Activated naive CD8-positive, alpha-beta T cell (primary cell): Measurements from ENCODE around the gene ZNF765.
"Not testable (repeated sequence)": the region's sequence is repeated elsewhere in the genome, so short reads cannot be mapped to it uniquely, and the experiment has no call there.

Source experiments
- H3K27ac Mint-ChIP-seq: one replicate; pipeline ENCODE4 v1.8.0; 2021; ENCODE audit warnings: mixed read lengths
- H3K27me3 Mint-ChIP-seq: one replicate; pipeline ENCODE4 v1.8.0; 2021; ENCODE audit warnings: mixed read lengths
- H3K36me3 Mint-ChIP-seq: one replicate; pipeline ENCODE4 v1.8.0; 2021; ENCODE audit warnings: mixed read lengths
- H3K4me1 Mint-ChIP-seq: one replicate; pipeline ENCODE4 v1.8.0; 2021; ENCODE audit warnings: low read depth, mixed read lengths
- H3K4me3 Mint-ChIP-seq: one replicate; pipeline ENCODE4 v1.8.0; 2021; ENCODE audit warnings: mild to moderate bottlenecking, mixed read lengths
- H3K9me3 Mint-ChIP-seq: one replicate; pipeline ENCODE4 v1.8.0; 2021; ENCODE audit warnings: low read depth, mixed read lengths

ZNF765 gene

DNA sequence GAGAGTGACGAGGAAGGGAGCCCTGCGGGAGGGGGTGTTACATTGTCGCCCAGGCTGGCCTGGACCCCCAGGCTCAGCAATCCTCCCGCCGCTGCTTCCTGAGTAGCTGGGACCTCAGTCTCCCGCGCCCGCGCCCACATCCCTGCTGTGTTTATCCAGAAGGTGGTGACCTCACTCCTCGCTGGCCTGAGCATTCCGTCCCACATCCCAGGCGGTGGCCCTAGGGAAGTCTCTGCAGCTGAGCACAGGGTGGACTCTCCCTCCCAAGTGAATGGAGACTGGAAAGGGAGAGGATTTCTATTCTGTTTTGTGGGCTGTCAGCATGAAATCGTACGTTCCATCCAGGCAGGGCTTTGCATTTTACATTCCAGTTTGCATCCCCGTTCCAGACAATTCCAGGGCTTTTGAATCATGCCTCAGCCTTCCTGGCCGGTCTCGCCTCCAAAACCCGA is 401 bp upstream of the ZNF765 start:
- Mint-ChIP-seq H3K9me3 (peaks cover 8% of the 10 kb centered on the region), H3K36me3 (peaks cover 17% of the 10 kb centered on the region), H3K27me3 (no peaks in the 10 kb centered on the region), H3K27ac (no peak overlapping the region), H3K4me3 (peak overlapping the region; percentile 91), H3K4me1 (peaks cover 25% of the 10 kb centered on the region)

DNA sequence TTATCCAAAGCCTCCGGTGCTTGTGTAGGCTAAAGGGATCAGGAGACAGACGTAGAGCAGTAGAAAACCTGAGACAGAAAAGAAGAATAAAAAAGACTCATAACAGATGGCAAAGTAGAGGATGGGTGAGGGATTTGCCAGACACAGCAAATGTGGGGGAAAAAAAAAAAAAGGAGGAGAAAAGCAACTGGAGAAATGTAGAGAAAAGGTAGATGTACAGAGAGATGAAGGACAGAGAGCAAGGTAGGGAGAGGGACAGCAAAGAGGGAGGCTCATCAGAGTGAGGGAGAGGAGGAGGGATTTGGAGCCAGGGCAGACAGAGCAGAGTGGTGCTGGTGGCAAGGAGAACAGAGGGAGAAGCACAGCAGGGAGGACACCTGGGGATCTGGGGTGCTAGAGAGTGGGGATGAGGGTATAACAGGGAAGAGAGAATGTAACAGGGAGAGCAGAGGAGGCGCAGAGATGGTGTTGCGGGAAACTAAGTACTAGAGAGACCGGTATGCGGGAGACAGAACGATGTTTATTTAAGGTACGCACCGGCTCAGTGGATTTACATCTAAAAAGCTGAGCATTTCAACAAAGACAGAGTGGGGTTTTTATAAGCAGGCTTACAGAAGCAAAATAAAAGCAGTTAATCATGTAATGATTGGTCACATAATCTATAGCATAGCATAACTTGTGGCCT is 1.0 kb downstream of the ZNF765 start:
- H3K36me3 Mint-ChIP-seq = peaks cover 22% of the 10 kb centered on the region
- not testable (repeated sequence) for H3K27me3 Mint-ChIP-seq, H3K9me3 Mint-ChIP-seq
- peak overlapping the region; percentile 91 for H3K4me3 Mint-ChIP-seq
- H3K27ac Mint-ChIP-seq = peak overlapping the region; percentile 90
- peaks cover 29% of the 10 kb centered on the region for H3K4me1 Mint-ChIP-seq

DNA sequence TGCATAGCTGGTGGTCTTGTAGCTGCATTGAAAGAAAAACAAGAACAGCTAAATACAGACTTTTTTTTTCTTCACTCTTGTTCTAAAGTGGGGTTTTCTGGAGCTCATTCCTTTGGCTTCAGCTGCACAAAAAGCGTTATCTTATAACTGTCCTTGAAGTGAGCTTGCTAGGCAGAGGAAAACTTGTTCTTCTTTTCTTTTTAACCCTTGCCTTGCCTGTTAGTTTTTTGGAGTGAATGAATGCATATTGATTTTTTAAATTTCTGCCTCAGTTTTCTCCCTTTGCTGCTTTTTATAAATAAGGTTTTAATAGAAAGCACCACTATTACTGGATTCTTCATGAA is 1.5 kb downstream of the ZNF765 start:
- Mint-ChIP-seq H3K27ac (no peak overlapping the region), H3K36me3 (peaks cover 23% of the 10 kb centered on the region), H3K9me3 (peaks cover 4% of the 10 kb centered on the region), H3K4me3 (peak overlapping the region; percentile 91), H3K4me1 (peaks cover 29% of the 10 kb centered on the region), H3K27me3 (no peaks in the 10 kb centered on the region)

DNA sequence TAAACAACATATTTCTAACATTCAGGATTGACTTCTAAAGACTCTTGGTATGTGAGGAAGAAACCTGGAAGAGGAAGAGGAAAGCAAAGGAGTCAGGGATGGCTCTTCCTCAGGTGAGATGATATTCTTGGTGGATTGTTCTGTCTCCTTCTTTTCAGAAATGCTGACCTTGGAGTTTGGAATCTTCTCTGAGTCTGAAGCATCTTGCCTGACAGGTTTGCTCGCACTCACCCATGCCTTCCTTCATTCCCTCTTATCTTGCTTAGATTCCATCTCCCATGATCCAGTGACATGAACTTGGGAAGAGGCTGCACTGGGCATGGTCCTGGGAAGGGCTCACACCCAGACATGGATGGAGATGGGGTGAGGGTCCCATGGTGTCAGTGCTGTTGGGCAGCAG is 3.0 kb downstream of the ZNF765 start:
- Mint-ChIP-seq H3K36me3 (peaks cover 30% of the 10 kb centered on the region), H3K4me1 (peaks cover 29% of the 10 kb centered on the region)
- H3K9me3 Mint-ChIP-seq, H3K27ac Mint-ChIP-seq, H3K4me3 Mint-ChIP-seq, H3K27me3 Mint-ChIP-seq: not testable (repeated sequence)

DNA sequence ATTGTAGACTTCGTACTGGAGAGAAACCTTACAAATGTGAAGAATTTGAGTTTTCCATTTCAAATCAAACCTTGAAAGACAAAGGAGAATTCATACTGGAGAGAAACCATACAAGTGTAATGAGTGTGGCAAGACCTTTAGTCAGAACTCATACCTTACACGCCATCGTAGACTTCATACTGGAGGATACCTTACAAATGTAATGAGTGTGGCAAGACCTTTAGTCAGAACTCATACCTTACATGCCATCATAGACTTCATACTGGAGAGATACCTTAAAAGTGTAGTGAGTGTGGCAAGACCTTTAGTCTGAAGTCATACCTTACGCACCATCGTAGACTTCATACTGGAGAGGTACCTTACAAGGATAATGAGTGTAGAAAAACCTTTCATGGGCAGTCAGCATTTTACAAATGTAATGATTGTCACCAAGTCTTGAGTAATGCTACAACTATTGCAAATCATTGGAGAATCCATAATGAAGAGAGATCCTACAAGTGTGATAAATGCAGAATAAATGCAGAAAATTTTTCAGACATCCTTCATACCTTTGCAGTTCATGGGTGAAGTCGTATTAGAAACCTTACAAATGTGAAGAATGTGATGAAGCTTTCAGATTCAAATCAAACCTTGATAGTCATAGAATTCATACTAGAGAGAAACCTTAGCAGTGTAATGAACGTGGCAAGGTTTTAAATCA is 14.7 kb downstream of the ZNF765 start:
- H3K27ac Mint-ChIP-seq = no peak overlapping the region
- H3K4me3 Mint-ChIP-seq = no peak overlapping the region
- no peaks in the 10 kb centered on the region for H3K4me1 Mint-ChIP-seq
- H3K9me3 Mint-ChIP-seq = peaks cover 43% of the 10 kb centered on the region
- peaks cover 61% of the 10 kb centered on the region for H3K36me3 Mint-ChIP-seq
- no peaks in the 10 kb centered on the region for H3K27me3 Mint-ChIP-seq

DNA sequence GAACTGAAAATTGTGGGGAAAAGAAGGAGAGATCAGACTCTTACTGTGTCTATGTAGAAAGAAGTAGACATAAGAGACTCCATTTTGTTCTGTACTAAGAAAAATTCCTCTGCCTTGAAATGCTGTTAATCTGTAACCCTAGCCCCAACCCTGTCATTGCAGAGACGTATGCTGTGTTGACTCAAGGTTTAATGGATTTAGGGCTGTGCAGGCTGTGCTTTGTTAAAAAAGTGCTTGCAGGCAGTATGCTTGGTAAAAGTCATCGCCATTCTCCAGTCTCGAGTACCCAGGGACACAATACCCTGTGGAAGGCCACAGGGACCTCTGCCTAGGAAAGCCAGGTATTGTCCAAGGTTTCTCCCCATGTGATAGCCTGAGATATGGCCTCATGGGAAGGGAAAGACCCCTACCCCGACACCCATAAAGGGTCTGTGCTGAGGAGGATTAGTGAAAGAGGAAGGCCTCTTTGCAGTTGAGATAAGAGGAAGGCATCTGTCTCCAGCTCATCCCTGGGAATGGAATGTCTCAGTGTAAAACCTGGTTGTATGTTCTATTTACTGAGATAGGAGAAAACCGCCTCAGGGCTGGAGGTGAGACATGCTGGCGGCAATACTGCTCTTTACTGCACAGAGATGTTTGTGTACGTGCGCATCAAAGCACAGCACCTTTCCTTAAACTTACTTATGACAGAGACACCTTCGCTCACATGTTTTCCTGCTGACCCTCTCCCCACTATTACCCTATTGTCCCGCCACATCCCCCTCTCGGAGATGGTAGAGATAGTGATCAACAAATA is 25.8 kb downstream of the ZNF765 start:
- H3K27me3 Mint-ChIP-seq, H3K4me1 Mint-ChIP-seq, H3K36me3 Mint-ChIP-seq, H3K4me3 Mint-ChIP-seq, H3K27ac Mint-ChIP-seq: not testable (repeated sequence)
- peaks cover 14% of the 10 kb centered on the region for H3K9me3 Mint-ChIP-seq

DNA sequence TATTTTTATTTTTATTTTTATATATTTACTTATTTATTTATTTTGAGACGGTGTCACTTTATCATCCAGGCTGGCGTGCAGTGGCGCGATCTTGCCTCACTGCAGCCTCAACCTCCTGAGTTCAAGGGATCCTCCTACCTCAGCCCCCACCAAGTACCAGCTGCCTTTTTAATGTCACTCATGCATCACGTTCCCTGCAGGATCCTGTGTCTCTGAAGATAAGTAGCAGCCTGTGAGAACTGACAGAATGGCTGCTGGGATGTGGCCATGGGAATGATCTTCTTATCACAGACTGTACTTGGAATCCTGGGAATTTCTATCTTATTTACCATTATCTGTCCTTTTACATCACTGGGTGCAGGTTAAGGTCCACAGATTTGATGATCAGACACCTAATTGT is 27.6 kb downstream of the ZNF765 start:
- Mint-ChIP-seq H3K9me3 (peaks cover 10% of the 10 kb centered on the region), H3K4me1 (peaks cover 2% of the 10 kb centered on the region), H3K27ac (no peak overlapping the region), H3K36me3 (peaks cover under 1% of the 10 kb centered on the region), H3K27me3 (peaks cover 2% of the 10 kb centered on the region), H3K4me3 (no peak overlapping the region)

DNA sequence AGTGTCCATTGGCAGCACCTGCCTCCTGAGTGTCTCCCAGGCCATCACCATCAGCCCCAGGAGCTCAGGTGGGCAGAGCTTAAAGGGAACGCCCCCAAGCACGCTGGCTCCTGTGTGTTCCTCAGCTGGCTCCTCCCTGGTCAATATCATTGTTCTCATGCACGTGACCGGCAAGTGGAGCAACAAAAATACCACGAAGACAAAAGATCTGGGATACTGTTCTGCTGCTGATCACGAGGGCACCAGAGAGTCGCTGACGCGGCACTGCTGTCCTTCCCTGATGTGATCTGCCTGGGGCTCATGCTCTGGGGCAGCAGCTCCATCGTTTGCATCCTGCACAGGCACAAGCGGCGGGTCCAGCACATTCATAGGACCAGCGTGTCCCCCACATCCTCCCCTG is 28.1 kb downstream of the ZNF765 start:
- not testable (repeated sequence) for H3K27ac Mint-ChIP-seq, H3K36me3 Mint-ChIP-seq, H3K4me1 Mint-ChIP-seq, H3K4me3 Mint-ChIP-seq, H3K9me3 Mint-ChIP-seq, H3K27me3 Mint-ChIP-seq

DNA sequence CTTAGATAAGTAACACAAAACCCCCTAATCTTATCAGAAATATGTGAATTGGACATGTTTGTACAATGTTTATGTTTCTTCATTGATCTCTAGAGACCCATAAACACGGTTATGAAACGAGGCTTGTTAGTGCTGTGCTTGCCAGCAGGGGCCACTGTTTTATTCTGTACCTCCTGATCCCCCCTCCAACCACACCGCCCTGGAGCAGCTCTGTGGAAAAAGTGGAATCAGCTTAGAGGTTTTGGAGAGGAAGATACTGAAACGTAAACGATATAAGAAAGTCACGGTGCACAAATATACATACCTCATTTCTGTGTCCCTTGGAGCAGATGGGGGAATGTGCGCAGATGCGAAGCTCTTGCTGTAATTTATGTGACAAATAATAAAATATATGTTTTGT is 28.7 kb downstream of the ZNF765 start:
- H3K4me1 Mint-ChIP-seq, H3K36me3 Mint-ChIP-seq, H3K9me3 Mint-ChIP-seq, H3K27me3 Mint-ChIP-seq, H3K4me3 Mint-ChIP-seq, H3K27ac Mint-ChIP-seq: not testable (repeated sequence)

DNA sequence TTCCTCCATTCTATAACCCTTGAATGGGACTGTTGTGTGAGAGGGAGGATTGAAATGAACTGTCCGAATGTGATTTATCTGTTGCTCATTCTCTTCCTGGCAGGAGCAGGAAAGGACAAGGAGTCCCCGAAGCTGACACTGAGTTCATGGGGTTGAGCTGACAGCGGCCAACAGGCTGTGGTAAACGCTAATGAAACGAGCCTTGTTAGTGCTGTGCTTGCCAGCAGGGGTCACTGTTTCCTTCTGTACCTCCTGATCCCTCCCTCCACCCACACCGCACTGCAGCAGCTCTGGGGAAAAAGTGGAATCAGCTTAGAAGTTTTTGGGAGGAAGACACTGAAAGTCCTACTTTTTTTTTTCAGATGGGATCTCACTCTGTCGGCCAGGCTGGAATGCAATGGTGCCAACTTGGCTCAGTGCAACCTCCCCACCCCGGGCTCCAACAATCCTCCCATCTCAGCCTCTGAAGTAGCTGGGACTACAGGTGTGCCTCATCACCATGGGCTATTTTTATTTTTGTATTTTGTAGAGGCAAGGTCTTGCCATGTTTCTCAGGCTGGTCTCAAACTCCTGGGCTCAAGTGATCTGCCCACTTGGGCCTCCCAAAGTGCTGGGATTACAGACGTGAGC is 30.1 kb downstream of the ZNF765 start:
- no peaks in the 10 kb centered on the region for H3K36me3 Mint-ChIP-seq
- no peaks in the 10 kb centered on the region for H3K9me3 Mint-ChIP-seq
- H3K27me3 Mint-ChIP-seq = peaks cover 2% of the 10 kb centered on the region
- no peak overlapping the region for H3K27ac Mint-ChIP-seq
- H3K4me1 Mint-ChIP-seq = peaks cover 2% of the 10 kb centered on the region
- H3K4me3 Mint-ChIP-seq = no peak overlapping the region

DNA sequence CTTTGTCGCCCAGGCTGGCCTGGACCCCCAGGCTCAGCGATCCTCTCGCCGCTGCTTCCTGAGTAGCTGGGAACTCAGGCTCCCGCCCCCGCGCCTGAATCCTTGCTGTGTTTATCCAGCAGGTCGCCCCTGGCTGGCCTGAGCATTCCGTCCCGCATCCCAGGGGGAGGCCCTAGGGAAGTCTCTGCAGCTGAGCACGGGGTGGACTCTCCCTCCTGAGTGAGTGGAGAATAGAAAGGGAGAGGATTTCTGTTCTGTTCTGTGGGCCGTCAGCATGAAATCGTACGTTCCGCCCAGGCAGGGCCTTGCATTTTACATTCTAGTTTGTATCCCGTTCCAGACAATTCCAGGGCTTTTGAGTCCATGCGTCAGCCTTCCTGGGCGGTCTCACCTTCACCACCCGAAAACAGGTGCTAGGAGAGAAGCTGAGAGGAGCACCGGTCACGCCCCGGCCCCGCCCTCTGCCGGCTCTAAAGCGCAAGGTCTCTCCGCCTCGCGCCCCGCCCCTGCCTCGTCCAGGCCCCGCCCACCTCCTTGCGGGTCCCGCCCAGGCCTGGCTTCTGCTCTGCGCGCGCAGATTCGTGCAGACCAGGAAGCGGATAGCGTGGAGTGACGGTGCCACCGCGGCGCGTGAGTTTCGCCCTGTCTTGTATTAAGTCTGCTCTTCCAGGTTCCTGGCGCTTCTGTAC is 36.6 kb downstream of the ZNF765 start, which contains the start of gene ZNF761:
ZNF761 (plus strand) TSS at position 586 of the 689 bp plus-strand sequence. CDS start 15,285 bp downstream, outside the sequence.
- Mint-ChIP-seq H3K36me3 (peaks cover 28% of the 10 kb centered on the region), H3K27me3 (no peaks in the 10 kb centered on the region), H3K4me3 (peak within 1 kb of the TSS; percentile 97), H3K27ac (peak within 1 kb of the TSS; percentile 95), H3K4me1 (peaks cover 31% of the 10 kb centered on the region), H3K9me3 (peaks cover 4% of the 10 kb centered on the region)

DNA sequence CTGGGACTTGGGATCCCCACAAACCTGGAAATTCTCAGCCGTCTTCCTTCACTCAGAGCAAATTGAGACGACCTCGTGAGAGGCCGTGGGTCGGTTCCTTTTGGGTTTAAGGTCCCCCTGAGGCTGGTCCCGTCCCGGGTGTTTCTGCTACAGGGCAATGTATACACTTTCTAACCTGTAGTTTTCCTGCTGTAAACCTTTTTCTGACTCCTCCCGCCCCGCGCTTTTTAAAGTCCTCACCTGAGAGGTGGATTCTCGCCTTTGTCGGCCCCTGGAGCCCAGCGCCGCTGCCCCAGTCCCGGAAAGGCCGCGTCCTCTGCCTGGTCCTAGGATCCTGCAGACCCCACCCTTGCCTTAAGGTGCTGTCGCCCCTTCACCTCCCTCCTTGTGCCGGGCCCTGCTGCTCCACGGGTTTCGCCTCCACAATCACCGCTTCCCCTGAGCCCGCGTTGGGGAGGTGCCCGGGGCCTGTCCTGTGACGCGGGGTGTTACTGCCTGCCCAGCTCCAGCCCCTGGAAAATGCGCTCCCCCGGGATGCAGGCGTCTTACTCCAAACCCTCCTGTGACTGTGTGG is 37.2 kb downstream of the ZNF765 start:
- no peaks in the 10 kb centered on the region for H3K27me3 Mint-ChIP-seq
- H3K4me3 Mint-ChIP-seq = peak overlapping the region; percentile 97
- H3K36me3 Mint-ChIP-seq = peaks cover 28% of the 10 kb centered on the region

DNA sequence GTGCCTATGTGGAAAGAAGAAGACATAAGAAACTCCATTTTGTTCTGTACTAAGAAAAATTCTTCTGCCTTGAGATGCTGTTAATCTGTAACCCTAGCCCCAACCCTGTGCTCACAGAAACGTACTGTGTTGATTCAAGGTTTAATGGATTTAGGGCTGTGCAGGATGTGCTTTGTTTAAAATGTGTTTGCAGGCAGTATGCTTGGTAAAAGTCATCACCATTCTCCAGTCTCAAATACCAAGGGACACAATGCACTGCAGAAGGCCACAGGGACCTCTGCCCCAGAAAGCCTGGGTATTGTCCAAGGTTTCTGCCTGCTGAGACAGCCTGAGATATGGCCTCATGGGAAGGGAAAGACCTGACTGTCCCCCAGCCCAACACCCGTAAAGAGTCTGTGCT is 48.9 kb downstream of the ZNF765 start:
- not testable (repeated sequence) for H3K4me1 Mint-ChIP-seq, H3K27me3 Mint-ChIP-seq, H3K27ac Mint-ChIP-seq, H3K4me3 Mint-ChIP-seq
- peaks cover 60% of the 10 kb centered on the region for H3K36me3 Mint-ChIP-seq
- H3K9me3 Mint-ChIP-seq = peaks cover 22% of the 10 kb centered on the region

More for the DNA sequence above, 37.2 kb downstream of the ZNF765 start:
- Mint-ChIP-seq H3K4me1 (peaks cover 31% of the 10 kb centered on the region), H3K27ac (peak overlapping the region; percentile 95), H3K9me3 (peaks cover 4% of the 10 kb centered on the region)

DNA sequence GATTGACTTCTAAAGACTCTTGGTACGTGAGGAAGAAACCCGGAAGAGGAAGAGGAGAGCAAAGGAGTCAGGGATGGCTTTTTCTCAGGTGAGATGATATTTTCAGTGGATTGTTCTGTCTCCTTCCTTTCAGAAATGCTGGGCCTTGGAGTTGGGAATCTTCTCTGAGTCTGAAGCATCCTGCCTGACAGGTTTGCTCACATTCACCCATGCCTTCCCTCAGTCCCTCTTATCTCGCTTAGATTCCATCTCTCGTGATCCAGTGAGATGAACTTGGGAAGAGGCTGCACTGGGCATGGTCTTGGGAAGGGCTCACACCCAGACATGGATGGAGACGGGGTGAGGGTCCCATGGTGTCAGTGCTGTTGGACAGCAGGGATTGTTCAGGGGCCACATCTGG is 52.2 kb downstream of the ZNF765 start:
- H3K4me3 Mint-ChIP-seq, H3K27ac Mint-ChIP-seq, H3K4me1 Mint-ChIP-seq, H3K27me3 Mint-ChIP-seq: not testable (repeated sequence)
- H3K9me3 Mint-ChIP-seq = peaks cover 28% of the 10 kb centered on the region
- peaks cover 60% of the 10 kb centered on the region for H3K36me3 Mint-ChIP-seq
